ENCODE measurements around the gene SMIM35.

DNA sequence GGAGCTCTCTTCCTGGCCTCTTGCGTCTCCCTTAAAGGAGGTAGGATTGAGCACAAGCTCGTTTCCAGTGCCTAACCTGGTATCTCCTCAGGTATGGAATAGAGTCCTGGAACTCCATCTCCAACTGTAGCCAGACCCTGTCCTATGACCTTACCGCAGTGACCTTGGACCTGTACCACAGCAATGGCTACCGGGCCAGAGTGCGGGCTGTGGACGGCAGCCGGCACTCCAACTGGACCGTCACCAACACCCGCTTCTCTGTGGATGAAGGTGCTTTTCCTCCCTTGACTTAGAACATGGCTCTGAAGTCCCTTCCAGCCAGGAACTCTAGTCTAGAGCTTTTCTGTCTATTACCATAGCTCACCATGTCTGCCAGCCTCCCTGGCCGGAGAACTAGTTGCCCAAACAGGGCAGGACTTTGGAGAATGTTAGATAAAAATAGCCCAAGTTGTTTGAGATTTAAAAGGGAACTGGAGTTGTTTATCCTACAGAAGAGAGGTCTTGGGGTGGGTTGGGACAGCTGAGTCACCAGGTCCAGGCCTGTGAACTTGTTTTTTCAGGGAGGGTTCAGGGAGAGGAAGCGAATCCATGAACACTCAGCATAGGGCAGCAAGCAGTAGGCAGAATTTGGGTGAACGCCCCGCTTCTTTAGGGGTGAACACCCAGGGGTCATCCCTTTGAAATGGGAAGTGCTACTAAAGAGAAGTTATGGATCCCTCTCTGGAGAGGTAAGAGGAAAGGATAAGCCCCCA, 97.2 kb downstream of the SMIM35 start:
- TF ChIP-seq POLR2A (IDR thresholded peaks at IDR 0.05), result peak; percentile 17
- TF ChIP-seq, protein P1, sequence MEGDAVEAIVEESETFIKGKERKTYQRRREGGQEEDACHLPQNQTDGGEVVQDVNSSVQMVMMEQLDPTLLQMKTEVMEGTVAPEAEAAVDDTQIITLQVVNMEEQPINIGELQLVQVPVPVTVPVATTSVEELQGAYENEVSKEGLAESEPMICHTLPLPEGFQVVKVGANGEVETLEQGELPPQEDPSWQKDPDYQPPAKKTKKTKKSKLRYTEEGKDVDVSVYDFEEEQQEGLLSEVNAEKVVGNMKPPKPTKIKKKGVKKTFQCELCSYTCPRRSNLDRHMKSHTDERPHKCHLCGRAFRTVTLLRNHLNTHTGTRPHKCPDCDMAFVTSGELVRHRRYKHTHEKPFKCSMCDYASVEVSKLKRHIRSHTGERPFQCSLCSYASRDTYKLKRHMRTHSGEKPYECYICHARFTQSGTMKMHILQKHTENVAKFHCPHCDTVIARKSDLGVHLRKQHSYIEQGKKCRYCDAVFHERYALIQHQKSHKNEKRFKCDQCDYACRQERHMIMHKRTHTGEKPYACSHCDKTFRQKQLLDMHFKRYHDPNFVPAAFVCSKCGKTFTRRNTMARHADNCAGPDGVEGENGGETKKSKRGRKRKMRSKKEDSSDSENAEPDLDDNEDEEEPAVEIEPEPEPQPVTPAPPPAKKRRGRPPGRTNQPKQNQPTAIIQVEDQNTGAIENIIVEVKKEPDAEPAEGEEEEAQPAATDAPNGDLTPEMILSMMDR (IDR thresholded peaks at IDR 0.05), result no peak

All from transverse colon (tissue), 3 donors.